K562 (cell line): ENCODE data around the gene PBX1. TPM values are rescaled to one million over a fixed set of nuclear protein-coding genes. Genes with fewer than 3 reads are reported as not detected.

ENCODE experiments used
- ATAC-seq: fragments of 200-7000 bp; cut with Tn5 transposase; 3 replicates; pipeline ENCODE4 v1.9.1; 2020; ENCODE audit warnings: moderate library complexity
- BruUV-seq: library from RNA; stranded (reverse); fragments of 400-500 nt; replicated peaks from 2 replicates; lab custom pipeline; 2021; lab: Mats Ljungman, UMichigan
- CTCF ChIA-PET: fragments of 300-600 bp; formaldehyde crosslinking; extraction: SDS; loops from one replicate; lab custom pipeline; 2021; ENCODE audit warnings: low intra/inter-chr PET ratio; lab: Yijun Ruan, JAX
- POLR2A ChIA-PET: fragments of 300-600, 350-650 bp; sonication (Branson Sonifier 250); formaldehyde crosslinking; extraction: SDS; loops from one replicate; lab custom pipeline; 2021; ENCODE audit warnings: antibody characterized with exemption, inconsistent platforms; lab: Yijun Ruan, JAX
- DNase-seq, 4 experiments: peaks; one replicate each; pipeline versions ENCODE4 v3.0.0 to v3.0.0-alpha.2; 2011 to 2018; ENCODE audit warnings: low spot score in 3 of 4, mixed read lengths in 3 of 4; ENCODE audit errors: extremely low read depth in 1 of 4
- FAIRE-seq: peaks from 2 replicates; lab custom pipeline; 2011; peaks lifted over from hg19 to GRCh38; lab: Jason Lieb, UNC
- H2AFZ ChIP-seq: 2 replicates; pipeline ENCODE4 v1.6.0; 2011; ENCODE audit warnings: low read depth, low read length, control low read depth, inconsistent platforms
- H3K27ac ChIP-seq: fragments of 200-600 bp; 3 replicates; pipeline ENCODE4 v1.8.0; 2011; ENCODE audit warnings: low read depth, mild to moderate bottlenecking, control low read depth, inconsistent platforms, low read length, moderate library complexity, mixed read lengths; ENCODE audit errors: extremely low read depth
- H3K27me3 ChIP-seq, 2 experiments: fragments of 300-600 bp in 1 of 2; 2 replicates in 1 of 2; 3 replicates in 1 of 2; pipeline versions ENCODE4 v1.6.0 to v1.8.0; 2011; ENCODE audit warnings: inconsistent platforms in 2 of 2, low read length in 2 of 2, mild to moderate bottlenecking in 1 of 2, mixed read lengths in 1 of 2, moderate library complexity in 1 of 2; ENCODE audit not compliant: control insufficient read depth in 2 of 2, insufficient read depth in 2 of 2
- H3K36me3 ChIP-seq: fragments of 300-600 bp; 3 replicates; pipeline ENCODE4 v1.8.0; 2011; ENCODE audit warnings: mild to moderate bottlenecking, low read length, inconsistent platforms; ENCODE audit not compliant: control insufficient read depth, insufficient read depth
- H3K4me1 ChIP-seq, 2 experiments: fragments of 200-600 bp in 1 of 2; replicated peaks in 1 of 2; 2 replicates in 1 of 2; 3 replicates in 1 of 2; pipeline versions ENCODE4 v1.5.1 to v1.8.0; 2011; ENCODE audit warnings: inconsistent platforms in 2 of 2, low read length in 2 of 2, mild to moderate bottlenecking in 1 of 2, mixed read lengths in 1 of 2, moderate library complexity in 1 of 2; ENCODE audit not compliant: control insufficient read depth in 2 of 2, insufficient read depth in 2 of 2
- H3K4me2 ChIP-seq: 2 replicates; pipeline ENCODE4 v1.6.1; 2011; ENCODE audit warnings: low read length, control low read depth, inconsistent platforms, mixed read lengths; ENCODE audit not compliant: insufficient read depth
- H3K4me3 ChIP-seq: fragments of 200-600 bp; sonication (generic), shearing (Covaris generic); 2 replicates; pipeline ENCODE4 v1.5.1; 2016; ENCODE audit warnings: control low read depth, inconsistent platforms
- H3K79me2 ChIP-seq: fragments of 200-600 bp; 3 replicates; pipeline ENCODE4 v1.8.0; 2011; ENCODE audit warnings: low read length, inconsistent platforms; ENCODE audit not compliant: control insufficient read depth, insufficient read depth
- H3K9ac ChIP-seq, 2 experiments: 2 replicates each; pipeline versions ENCODE4 v1.6.0 to v1.6.1; 2011; ENCODE audit warnings: low read depth in 2 of 2, low read length in 2 of 2, control low read depth in 1 of 2, inconsistent platforms in 1 of 2, mild to moderate bottlenecking in 1 of 2, mixed read lengths in 1 of 2; ENCODE audit not compliant: insufficient read depth in 1 of 2
- H3K9me1 ChIP-seq: one replicate; pipeline ENCODE4 v1.6.0; 2011; ENCODE audit warnings: inconsistent platforms, mild to moderate bottlenecking, low read length, moderate library complexity; ENCODE audit not compliant: control insufficient read depth, insufficient read depth
- H3K9me3 ChIP-seq: replicated peaks from 2 replicates; pipeline ENCODE4 v1.5.1; 2011; ENCODE audit warnings: low read depth, low read length, inconsistent platforms; ENCODE audit not compliant: control insufficient read depth, insufficient read depth
- H4K20me1 ChIP-seq: replicated peaks from 2 replicates; pipeline ENCODE4 v1.6.1; 2011; ENCODE audit warnings: low read length, inconsistent platforms, mixed read lengths; ENCODE audit not compliant: control insufficient read depth, insufficient read depth
- EP300 ChIP-seq: IDR thresholded peaks from 2 replicates; pipeline ENCODE4 v1.6.1; 2012; ENCODE audit warnings: low read length, improper control_type of control experiment
- MTA2 ChIP-seq: fragments of 450-650 bp; IDR thresholded peaks from 2 replicates; pipeline ENCODE4 v1.6.1; 2016; ENCODE audit warnings: low read depth
- NR3C1 ChIP-seq: sonication (generic); formaldehyde crosslinking; IDR thresholded peaks from 2 replicates; pipeline ENCODE4 v1.8.1; 2022; ENCODE audit warnings: missing genetic modification reagents
- PTTG1 ChIP-seq: fragments of 450-650 bp; IDR thresholded peaks from 2 replicates; pipeline ENCODE4 v1.6.1; 2016; ENCODE audit warnings: low read depth, mild to moderate bottlenecking, missing genetic modification characterization, missing compliant biosample characterization
- RBM17 ChIP-seq: fragments of 200-400 bp; formaldehyde crosslinking; IDR thresholded peaks from 2 replicates; pipeline ENCODE4 v1.6.1; 2017; ENCODE audit warnings: low read depth, mild to moderate bottlenecking, low read length, borderline replicate concordance
- SMC3 ChIP-seq: conservative IDR thresholded peaks from 2 replicates; pipeline ENCODE4 v1.6.1; 2011; ENCODE audit warnings: low read depth, low read length, improper control_type of control experiment; ENCODE audit not compliant: insufficient read depth
- SRSF1 ChIP-seq: fragments of 200-400 bp; formaldehyde crosslinking; IDR thresholded peaks from 2 replicates; pipeline ENCODE4 v1.6.1; 2017; ENCODE audit warnings: mild to moderate bottlenecking, low read depth, low read length, moderate library complexity
- WGBS: fragments of 100-300 bp; shearing (Covaris generic); methylation state at CpG from one replicate; pipeline ENCODE4 v1.1.6; 2016; ENCODE audit warnings: low coverage, mixed read lengths; ENCODE audit not compliant: insufficient coverage; ENCODE audit errors: missing lambda C conversion rate; 5-methylcytosine and 5-hydroxymethylcytosine counted together
- in situ Hi-C: fragments of 300-500 bp; cut with MboI; formaldehyde crosslinking; loops from 4 replicates; pipeline ENCODE4 v1.15.0; 2018; ENCODE audit warnings: inconsistent platforms, mixed read lengths
- intact Hi-C: fragments of 100-400 bp; cut with micrococcal nuclease; formaldehyde crosslinking; loops from 2 replicates; pipeline ENCODE4 v1.14.2; 2022
- polyA plus RNA-seq, 8 experiments: library from polyadenylated mRNA; depleted of rRNA in 4 of 8; stranded (reverse) in 5 of 8; unstranded in 3 of 8; fragments of >200 nt; fragmentation: Nextera tagmentation in 2 of 8; fragmentation: Illumina TruSeq in 1 of 8; extraction: Ambion mirVana in 2 of 8; extraction: Trizol in 1 of 8; gene quantifications; 2 replicates each; pipeline versions ENCODE4 v1.2.1 to v1.2.3, GENCODE V29; 2011 to 2014; ENCODE audit warnings: inconsistent platforms in 1 of 8, missing spikeins in 1 of 8
- total RNA-seq, 7 experiments: library from RNA; depleted of rRNA in 6 of 7; stranded (reverse); fragments of >200 nt in 6 of 7; fragmentation: Illumina TruSeq in 2 of 7; extraction: Trizol in 2 of 7; gene quantifications; 2 replicates each; pipeline versions ENCODE4 v1.2.1 to v1.2.3, GENCODE V29; 2011 to 2021; ENCODE audit warnings: low replicate concordance in 1 of 7
- TF ChIP-seq, protein P1 (sequence below), 2 experiments: fragments of 450-650 bp in 1 of 2; sonication (generic) in 1 of 2; formaldehyde crosslinking; conservative IDR thresholded peaks; 2 replicates each; pipeline versions ENCODE4 v1.4.0 to v1.8.1; 2020 to 2022; ENCODE audit warnings: mild to moderate bottlenecking in 1 of 2, missing genetic modification reagents in 1 of 2
- TF ChIP-seq, protein P2 (sequence below): sonication (generic); formaldehyde crosslinking; IDR thresholded peaks from 2 replicates; pipeline ENCODE4 v1.8.0; 2023; ENCODE audit warnings: missing genetic modification reagents, mild to moderate bottlenecking, borderline replicate concordance
- TF ChIP-seq, protein P3 (sequence below): IDR thresholded peaks from 3 replicates; pipeline ENCODE4 v1.6.1; 2011; ENCODE audit warnings: borderline replicate concordance, mild to moderate bottlenecking; ENCODE audit not compliant: insufficient read length, insufficient read depth
- TF ChIP-seq, protein P4 (sequence below), 2 experiments: fragments of 450-650 bp; IDR thresholded peaks; 2 replicates each; pipeline ENCODE4 v1.6.1; 2018; ENCODE audit warnings: mild to moderate bottlenecking in 2 of 2, low read depth in 1 of 2; ENCODE audit not compliant: partially characterized antibody in 2 of 2

PBX1 gene
- total and polyA plus RNA-seq, 9 of the 15 experiments (the other 6 are each of a cell fraction or from before 2014, with no cell fraction given), result 0.03 to 0.62 (median 0.17) TPM

DNA sequence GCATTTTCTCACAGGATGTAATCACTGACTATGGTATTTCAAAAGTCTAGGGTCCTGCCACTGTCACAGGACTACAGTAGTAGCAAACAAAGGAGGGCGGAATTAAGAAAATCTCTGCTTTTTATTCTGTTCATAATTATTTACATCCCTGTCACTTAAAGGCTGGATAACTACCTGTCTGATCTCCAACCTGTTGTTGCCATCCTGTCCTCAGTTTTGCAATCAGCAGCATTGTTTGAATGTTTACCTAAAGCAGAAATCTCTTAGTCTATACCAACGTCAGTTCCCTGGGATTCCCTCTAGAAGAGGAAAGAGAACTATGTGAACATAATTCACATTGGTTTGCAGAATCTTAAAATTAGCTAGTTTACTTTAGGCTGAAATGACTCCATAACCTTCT is 218.5 kb downstream of the PBX1 start:
- FAIRE-seq, result no peak
- no peaks in the 10 kb centered on the region for H3K9me3 ChIP-seq
- ATAC-seq, result no peak
- BruUV-seq, result no TSS peak
- H4K20me1 ChIP-seq, result no peaks in the 10 kb centered on the region
- POLR2A ChIA-PET, result no interaction called here
- H3K4me3 ChIP-seq, result no peak overlapping the region
- no peaks in the 10 kb centered on the region for H3K36me3 ChIP-seq
- no peak overlapping the region for H3K9ac ChIP-seq
- H3K9me1 ChIP-seq, result no peaks in the 10 kb centered on the region
- intact Hi-C loops (no loop called here), in situ Hi-C loops (no loop called here)
- 8% methylated on average over 2 of the region's 2 CpGs for WGBS
- peaks cover 0 to 32% of the 10 kb centered on the region in 2 experiments; a peak in 4 of 5 replicates for H3K4me1 ChIP-seq
- H3K79me2 ChIP-seq, result no peaks in the 10 kb centered on the region
- H2AFZ ChIP-seq, result no peak overlapping the region
- H3K27me3 ChIP-seq, result peaks cover 0 to 16% of the 10 kb centered on the region in 2 experiments; a peak in 2 of 5 replicates
- no peak for DNase-seq
- H3K4me2 ChIP-seq, result no peak overlapping the region
- no peak overlapping the region for H3K27ac ChIP-seq
- CTCF ChIA-PET, result no interaction called here
- TF ChIP-seq, protein P1, sequence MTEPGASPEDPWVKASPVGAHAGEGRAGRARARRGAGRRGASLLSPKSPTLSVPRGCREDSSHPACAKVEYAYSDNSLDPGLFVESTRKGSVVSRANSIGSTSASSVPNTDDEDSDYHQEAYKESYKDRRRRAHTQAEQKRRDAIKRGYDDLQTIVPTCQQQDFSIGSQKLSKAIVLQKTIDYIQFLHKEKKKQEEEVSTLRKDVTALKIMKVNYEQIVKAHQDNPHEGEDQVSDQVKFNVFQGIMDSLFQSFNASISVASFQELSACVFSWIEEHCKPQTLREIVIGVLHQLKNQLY (CRISPR knock-in tag; conservative IDR thresholded peaks at IDR 0.05), result no peak
- TF ChIP-seq SMC3, result no peak
- TF ChIP-seq NR3C1, result no peak
- no peak for TF ChIP-seq PTTG1 (tag)
- no peak for TF ChIP-seq EP300
- TF ChIP-seq, protein P2, sequence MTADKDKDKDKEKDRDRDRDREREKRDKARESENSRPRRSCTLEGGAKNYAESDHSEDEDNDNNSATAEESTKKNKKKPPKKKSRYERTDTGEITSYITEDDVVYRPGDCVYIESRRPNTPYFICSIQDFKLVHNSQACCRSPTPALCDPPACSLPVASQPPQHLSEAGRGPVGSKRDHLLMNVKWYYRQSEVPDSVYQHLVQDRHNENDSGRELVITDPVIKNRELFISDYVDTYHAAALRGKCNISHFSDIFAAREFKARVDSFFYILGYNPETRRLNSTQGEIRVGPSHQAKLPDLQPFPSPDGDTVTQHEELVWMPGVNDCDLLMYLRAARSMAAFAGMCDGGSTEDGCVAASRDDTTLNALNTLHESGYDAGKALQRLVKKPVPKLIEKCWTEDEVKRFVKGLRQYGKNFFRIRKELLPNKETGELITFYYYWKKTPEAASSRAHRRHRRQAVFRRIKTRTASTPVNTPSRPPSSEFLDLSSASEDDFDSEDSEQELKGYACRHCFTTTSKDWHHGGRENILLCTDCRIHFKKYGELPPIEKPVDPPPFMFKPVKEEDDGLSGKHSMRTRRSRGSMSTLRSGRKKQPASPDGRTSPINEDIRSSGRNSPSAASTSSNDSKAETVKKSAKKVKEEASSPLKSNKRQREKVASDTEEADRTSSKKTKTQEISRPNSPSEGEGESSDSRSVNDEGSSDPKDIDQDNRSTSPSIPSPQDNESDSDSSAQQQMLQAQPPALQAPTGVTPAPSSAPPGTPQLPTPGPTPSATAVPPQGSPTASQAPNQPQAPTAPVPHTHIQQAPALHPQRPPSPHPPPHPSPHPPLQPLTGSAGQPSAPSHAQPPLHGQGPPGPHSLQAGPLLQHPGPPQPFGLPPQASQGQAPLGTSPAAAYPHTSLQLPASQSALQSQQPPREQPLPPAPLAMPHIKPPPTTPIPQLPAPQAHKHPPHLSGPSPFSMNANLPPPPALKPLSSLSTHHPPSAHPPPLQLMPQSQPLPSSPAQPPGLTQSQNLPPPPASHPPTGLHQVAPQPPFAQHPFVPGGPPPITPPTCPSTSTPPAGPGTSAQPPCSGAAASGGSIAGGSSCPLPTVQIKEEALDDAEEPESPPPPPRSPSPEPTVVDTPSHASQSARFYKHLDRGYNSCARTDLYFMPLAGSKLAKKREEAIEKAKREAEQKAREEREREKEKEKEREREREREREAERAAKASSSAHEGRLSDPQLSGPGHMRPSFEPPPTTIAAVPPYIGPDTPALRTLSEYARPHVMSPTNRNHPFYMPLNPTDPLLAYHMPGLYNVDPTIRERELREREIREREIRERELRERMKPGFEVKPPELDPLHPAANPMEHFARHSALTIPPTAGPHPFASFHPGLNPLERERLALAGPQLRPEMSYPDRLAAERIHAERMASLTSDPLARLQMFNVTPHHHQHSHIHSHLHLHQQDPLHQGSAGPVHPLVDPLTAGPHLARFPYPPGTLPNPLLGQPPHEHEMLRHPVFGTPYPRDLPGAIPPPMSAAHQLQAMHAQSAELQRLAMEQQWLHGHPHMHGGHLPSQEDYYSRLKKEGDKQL (CRISPR knock-in tag), result no peak
- TF ChIP-seq, protein P3, sequence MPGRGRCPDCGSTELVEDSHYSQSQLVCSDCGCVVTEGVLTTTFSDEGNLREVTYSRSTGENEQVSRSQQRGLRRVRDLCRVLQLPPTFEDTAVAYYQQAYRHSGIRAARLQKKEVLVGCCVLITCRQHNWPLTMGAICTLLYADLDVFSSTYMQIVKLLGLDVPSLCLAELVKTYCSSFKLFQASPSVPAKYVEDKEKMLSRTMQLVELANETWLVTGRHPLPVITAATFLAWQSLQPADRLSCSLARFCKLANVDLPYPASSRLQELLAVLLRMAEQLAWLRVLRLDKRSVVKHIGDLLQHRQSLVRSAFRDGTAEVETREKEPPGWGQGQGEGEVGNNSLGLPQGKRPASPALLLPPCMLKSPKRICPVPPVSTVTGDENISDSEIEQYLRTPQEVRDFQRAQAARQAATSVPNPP, result no peak
- TF ChIP-seq MTA2, result no peak
- TF ChIP-seq, protein P4, sequence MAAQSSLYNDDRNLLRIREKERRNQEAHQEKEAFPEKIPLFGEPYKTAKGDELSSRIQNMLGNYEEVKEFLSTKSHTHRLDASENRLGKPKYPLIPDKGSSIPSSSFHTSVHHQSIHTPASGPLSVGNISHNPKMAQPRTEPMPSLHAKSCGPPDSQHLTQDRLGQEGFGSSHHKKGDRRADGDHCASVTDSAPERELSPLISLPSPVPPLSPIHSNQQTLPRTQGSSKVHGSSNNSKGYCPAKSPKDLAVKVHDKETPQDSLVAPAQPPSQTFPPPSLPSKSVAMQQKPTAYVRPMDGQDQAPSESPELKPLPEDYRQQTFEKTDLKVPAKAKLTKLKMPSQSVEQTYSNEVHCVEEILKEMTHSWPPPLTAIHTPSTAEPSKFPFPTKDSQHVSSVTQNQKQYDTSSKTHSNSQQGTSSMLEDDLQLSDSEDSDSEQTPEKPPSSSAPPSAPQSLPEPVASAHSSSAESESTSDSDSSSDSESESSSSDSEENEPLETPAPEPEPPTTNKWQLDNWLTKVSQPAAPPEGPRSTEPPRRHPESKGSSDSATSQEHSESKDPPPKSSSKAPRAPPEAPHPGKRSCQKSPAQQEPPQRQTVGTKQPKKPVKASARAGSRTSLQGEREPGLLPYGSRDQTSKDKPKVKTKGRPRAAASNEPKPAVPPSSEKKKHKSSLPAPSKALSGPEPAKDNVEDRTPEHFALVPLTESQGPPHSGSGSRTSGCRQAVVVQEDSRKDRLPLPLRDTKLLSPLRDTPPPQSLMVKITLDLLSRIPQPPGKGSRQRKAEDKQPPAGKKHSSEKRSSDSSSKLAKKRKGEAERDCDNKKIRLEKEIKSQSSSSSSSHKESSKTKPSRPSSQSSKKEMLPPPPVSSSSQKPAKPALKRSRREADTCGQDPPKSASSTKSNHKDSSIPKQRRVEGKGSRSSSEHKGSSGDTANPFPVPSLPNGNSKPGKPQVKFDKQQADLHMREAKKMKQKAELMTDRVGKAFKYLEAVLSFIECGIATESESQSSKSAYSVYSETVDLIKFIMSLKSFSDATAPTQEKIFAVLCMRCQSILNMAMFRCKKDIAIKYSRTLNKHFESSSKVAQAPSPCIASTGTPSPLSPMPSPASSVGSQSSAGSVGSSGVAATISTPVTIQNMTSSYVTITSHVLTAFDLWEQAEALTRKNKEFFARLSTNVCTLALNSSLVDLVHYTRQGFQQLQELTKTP (IDR thresholded peaks at IDR 0.05; ENCODE audit: low read depth in 1 of 2, partially characterized antibody in 2 of 2), result no peak
- TF ChIP-seq SRSF1, result no peak
- TF ChIP-seq RBM17, result no peak
